Ovary (tissue), 10 donors: ENCODE measurements around the gene ZNF892. TPM values are rescaled to one million over a fixed set of nuclear protein-coding genes. Genes with fewer than 3 reads are reported as not detected.

Source experiments
- DNase-seq, 5 donors: peaks; one replicate each; pipeline ENCODE4 v3.0.0-alpha.2; 2019 to 2020
- H3K27ac ChIP-seq, 2 donors: fragments of 200-600 bp; one replicate each; pipeline versions ENCODE4 v1.5.1 to v1.8.0; 2019 to 2022
- H3K27me3 ChIP-seq: fragments of 200-600 bp; one replicate; pipeline ENCODE4 v1.8.0; 2022
- H3K36me3 ChIP-seq: fragments of 200-600 bp; sonication (generic); one replicate; pipeline ENCODE4 v1.5.1; 2019
- H3K4me1 ChIP-seq: one replicate; pipeline ENCODE4 v1.8.1; 2013; ENCODE audit warnings: mild to moderate bottlenecking, moderate library complexity; ENCODE audit not compliant: insufficient read depth
- H3K4me3 ChIP-seq: fragments of 200-600 bp; sonication (generic); one replicate; pipeline ENCODE4 v1.5.1; 2017
- H3K9me3 ChIP-seq, 2 donors: fragments of 200-600 bp in 1 of 2; sonication (generic) in 1 of 2; one replicate each; pipeline versions ENCODE4 v1.5.1 to v1.8.1; 2013 to 2019; ENCODE audit warnings: mild to moderate bottlenecking in 1 of 2, moderate library complexity in 1 of 2
- EP300 ChIP-seq: sonication (generic); formaldehyde crosslinking; IDR thresholded peaks from one replicate; pipeline ENCODE4 v1.6.1; 2017; ENCODE audit warnings: antibody characterized with exemption
- POLR2A ChIP-seq: fragments of 450-650 bp; IDR thresholded peaks from one replicate; pipeline ENCODE4 v1.6.1; 2017; ENCODE audit warnings: antibody characterized with exemption, mild to moderate bottlenecking, moderate library complexity
- WGBS, 3 donors: extraction: QIAGEN DNeasy Blood & Tissue Kit in 1 of 3; methylation state at CpG; one replicate each; pipeline versions ENCODE4 v1.1.5 to v1.1.7; 2013 to 2017; 5-methylcytosine and 5-hydroxymethylcytosine counted together
- intact Hi-C, 4 donors: fragments of 100-400 bp; cut with DNase I; formaldehyde crosslinking; loops; one replicate each; pipeline versions ENCODE4 v1.11.0 to v1.15.1; 2022 to 2023
- long read RNA-seq, 3 donors: library from polyadenylated mRNA in 2 of 3; unstranded in 2 of 3; transcript quantifications; one replicate each; pipeline ENCODE4 v2.0.0 and lab custom pipeline, GENCODE V29; 2021 to 2026
- polyA plus RNA-seq, 2 donors: library from polyadenylated mRNA; stranded (reverse); fragments of 200-250 nt in 1 of 2; fragments of 350-450 nt in 1 of 2; fragmentation: Illumina TruSeq in 1 of 2; extraction: RNeasy Lipid Tissue Mini Kit (QIAGEN cat#74804) in 1 of 2; gene quantifications; one replicate each; pipeline ENCODE4 v1.2.3, GENCODE V29; 2013 to 2014
- total RNA-seq, 7 donors: library from RNA; depleted of rRNA in 2 of 7; stranded (reverse); fragments of >200 nt in 2 of 7; fragmentation: NEBNext Ultra II Directional in 3 of 7; extraction: Animal tissue kit (Norgen Biotek cat#: 25700) in 3 of 7; gene quantifications; one replicate each; pipeline versions ENCODE4 v1.1.0 to v1.2.4, GENCODE V29; 2016 to 2023
- TF ChIP-seq, protein P1 (sequence below), 3 donors: fragments of 450-650 bp in 2 of 3; fragments of 200-600 bp in 1 of 3; IDR thresholded peaks; one replicate each; pipeline versions ENCODE4 v1.5.1 to v1.8.0; 2016 to 2022; ENCODE audit warnings: antibody characterized with exemption in 3 of 3, mild to moderate bottlenecking in 1 of 3
- donor health status: DM: no; HTN: no; CAD: no; lungs with moderate emphysema.
- donor health status: DM: no; HTN: no; CAD: no.
- donor health status: Bipolar disorder and iron deficiency.
- donor health status: DM: yes; HTN: yes; CAD: no.
- donor health status: DM: no; HTN: no; CAD: no.
- donor health status: DM: yes; HTN: yes; CAD: no.

The ZNF892 gene
- total RNA-seq, result 1 to 10 TPM; 3.0 to 8.2 (median 5.8) TPM
- 1 to 10 TPM in 1 of 2 donors, under 1 TPM in 1; 0.63 to 1.6 TPM for polyA plus RNA-seq
- long read RNA-seq, donor 1, partial matches to known transcripts, result 0 of 5 reads
- long read RNA-seq, donor 1, other reads (novel, unspliced or antisense), result 2 of 5 reads
- long read RNA-seq, donor 2, partial matches to known transcripts, result 0 of 1 reads
- long read RNA-seq, donor 2, other reads (novel, unspliced or antisense), result 0 of 1 reads
- long read RNA-seq, donor 3, partial matches to known transcripts, result 0 of 1 reads
- long read RNA-seq, donor 3, other reads (novel, unspliced or antisense), result 0 of 1 reads

DNA sequence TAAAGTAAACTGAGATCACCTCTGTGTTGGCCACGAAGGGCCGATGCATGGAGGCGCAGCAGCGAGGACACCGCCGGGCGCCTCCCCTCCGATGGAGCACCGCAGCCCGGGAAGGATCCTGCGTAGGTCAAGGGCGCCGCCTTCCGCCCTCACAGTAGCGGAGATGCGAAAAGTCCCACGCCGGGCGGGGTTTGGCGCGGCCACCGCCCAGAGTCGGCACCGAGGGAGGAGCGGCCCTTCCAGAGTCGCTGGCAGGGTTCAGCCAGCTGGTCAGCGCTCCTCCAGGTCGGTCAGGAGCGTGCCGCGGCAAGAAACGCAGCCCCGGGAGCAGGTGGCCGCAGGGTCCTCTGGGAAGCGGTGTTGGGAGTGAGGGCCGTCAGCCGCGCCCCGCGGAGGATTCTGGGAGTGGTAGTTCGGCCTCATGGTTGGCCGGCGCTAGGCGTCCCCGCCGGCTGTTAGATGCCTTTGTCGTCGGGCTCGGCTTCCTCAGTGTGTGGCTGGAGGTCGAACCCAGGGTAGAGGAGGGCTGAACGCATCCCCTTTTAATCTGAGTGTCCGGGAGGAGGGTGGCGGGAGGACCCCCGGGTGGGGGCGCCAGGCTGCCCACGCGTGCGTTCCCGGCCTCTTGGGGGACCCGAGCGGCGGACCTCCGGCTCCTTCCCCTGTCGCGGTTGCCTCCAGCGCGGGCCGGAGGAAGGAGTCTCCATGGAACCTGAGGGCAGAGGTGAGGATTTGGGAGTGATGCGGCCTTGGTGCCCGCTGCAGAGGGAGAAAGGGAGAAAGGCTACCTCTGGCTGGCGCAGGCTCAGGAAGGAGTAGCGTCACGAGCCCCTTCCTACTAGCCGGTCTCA is at the start of gene ZNF892:
TSS of gene ZNF892 (plus strand) at position 411 of the 851 bp plus-strand sequence. CDS start at position 706, 295 bp downstream.
- WGBS, 3 donors, result 0 to 1% (median 0%) methylated on average over 60 to 74 of the region's 74 CpGs

DNA sequence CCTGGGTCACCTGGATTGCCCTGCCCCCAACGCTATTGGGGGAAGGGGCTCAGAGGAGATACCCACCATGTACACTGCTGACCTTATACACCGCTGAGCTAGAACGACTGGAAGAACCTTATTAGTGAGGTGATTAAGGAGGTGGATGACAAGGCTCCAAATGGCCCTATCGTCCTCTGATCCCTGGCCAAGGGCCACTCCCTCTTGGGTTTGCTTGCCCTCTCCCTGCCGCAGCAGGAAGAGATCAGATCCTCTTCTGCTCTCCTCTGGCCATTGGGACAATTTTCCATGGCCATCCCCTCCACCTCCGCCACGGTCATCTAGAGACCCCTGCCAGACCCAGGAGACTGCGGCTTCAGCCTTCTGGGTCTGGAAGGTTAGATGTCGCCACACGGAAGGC is 48.9 kb upstream of the ZNF892 start:
- intact Hi-C loops, result no loop called here
- Histone ChIP-seq H3K27me3 (no peaks in the 10 kb centered on the region), H3K9me3 (no peaks in the 10 kb centered on the region), H3K4me1 (peaks cover 6% of the 10 kb centered on the region), H3K36me3 (no peaks in the 10 kb centered on the region), H3K27ac (no peak overlapping the region), H3K4me3 (peak overlapping the region; percentile 73)
- DNase-seq, result peak in 1 of 5 donors; percentile 35
- 45 to 64% (median 52%) methylated on average over 10 of the region's 10 CpGs for WGBS, 3 donors
- TF ChIP-seq, protein P1, sequence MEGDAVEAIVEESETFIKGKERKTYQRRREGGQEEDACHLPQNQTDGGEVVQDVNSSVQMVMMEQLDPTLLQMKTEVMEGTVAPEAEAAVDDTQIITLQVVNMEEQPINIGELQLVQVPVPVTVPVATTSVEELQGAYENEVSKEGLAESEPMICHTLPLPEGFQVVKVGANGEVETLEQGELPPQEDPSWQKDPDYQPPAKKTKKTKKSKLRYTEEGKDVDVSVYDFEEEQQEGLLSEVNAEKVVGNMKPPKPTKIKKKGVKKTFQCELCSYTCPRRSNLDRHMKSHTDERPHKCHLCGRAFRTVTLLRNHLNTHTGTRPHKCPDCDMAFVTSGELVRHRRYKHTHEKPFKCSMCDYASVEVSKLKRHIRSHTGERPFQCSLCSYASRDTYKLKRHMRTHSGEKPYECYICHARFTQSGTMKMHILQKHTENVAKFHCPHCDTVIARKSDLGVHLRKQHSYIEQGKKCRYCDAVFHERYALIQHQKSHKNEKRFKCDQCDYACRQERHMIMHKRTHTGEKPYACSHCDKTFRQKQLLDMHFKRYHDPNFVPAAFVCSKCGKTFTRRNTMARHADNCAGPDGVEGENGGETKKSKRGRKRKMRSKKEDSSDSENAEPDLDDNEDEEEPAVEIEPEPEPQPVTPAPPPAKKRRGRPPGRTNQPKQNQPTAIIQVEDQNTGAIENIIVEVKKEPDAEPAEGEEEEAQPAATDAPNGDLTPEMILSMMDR (IDR thresholded peaks at IDR 0.05), result no peak
- no peak for TF ChIP-seq POLR2A
- TF ChIP-seq EP300, result no peak

More for the DNA sequence above, at the start of gene ZNF892:
- peaks cover 0 to 16% of the 10 kb centered on the region in 2 donors for H3K9me3 ChIP-seq
- DNase-seq, result peak; percentile 87 to 90 (median 89)
- no peaks in the 10 kb centered on the region for H3K4me1 ChIP-seq
- peak within 1 kb of the TSS; percentile 86 to 92 for H3K27ac ChIP-seq
- H3K4me3 ChIP-seq, result peak within 1 kb of the TSS; percentile 70
- H3K27me3 ChIP-seq, result no peaks in the 10 kb centered on the region
- no peaks in the 10 kb centered on the region for H3K36me3 ChIP-seq
- intact Hi-C loops, result no loop called here
- TF ChIP-seq EP300 (no peak), POLR2A (no peak)
- TF ChIP-seq, protein P1 (IDR thresholded peaks at IDR 0.05), result no peak

DNA sequence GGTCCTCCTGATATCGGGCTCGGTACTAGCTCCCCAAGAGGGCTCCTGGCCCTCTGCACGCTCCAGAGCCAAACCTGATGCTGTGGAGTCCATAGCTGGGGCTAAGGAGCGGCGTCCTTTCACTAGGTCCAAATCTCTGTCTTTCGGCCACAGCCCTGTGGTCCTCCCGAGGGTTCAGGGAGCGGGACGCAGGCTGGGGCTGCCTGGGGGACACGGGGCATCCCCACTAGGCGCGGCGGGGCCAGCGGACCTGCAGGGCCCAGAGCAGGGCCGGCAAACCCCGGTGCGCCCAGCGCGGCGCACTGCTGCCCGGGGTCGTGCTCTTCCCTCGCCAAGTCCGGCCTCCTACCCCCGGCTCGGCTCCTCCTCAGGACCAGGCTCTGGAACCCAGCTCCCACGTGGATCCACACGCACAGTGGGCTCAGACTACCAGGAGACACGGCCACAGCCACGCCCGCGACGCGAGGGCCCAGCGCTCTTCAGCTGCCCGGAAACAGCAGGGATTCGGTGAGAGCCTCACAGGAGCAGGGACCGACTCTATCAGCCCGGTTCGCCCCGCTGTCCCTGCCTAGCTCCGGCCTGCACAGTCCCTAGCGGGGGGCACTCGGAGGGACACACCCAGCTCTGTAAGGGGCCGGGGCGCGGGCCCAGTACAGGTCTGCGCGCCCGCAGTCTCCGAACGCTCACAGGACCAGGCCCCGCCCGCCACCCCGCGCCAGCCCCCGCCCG is 48.3 kb upstream of the ZNF892 start:
- H3K9me3 ChIP-seq, result no peaks in the 10 kb centered on the region
- peak overlapping the region; percentile 73 for H3K4me3 ChIP-seq
- intact Hi-C loops, result no loop called here
- H3K27me3 ChIP-seq, result no peaks in the 10 kb centered on the region
- no peak for TF ChIP-seq POLR2A
- no peak for TF ChIP-seq EP300
- TF ChIP-seq, protein P1 (IDR thresholded peaks at IDR 0.05), result no peak
- H3K27ac ChIP-seq, result peak overlapping the region; percentile 49 to 60
- H3K4me1 ChIP-seq, result peaks cover 6% of the 10 kb centered on the region
- H3K36me3 ChIP-seq, result no peaks in the 10 kb centered on the region
- DNase-seq, result peak; percentile 49 to 70 (median 66)
- 1 to 3% (median 2%) methylated on average over 26 to 58 of the region's 58 CpGs for WGBS, 3 donors
